Liver (tissue), 9 donors: Measurements from ENCODE around the gene TMEM87A. TPM values are rescaled to one million over a fixed set of nuclear protein-coding genes. Genes with fewer than 3 reads are reported as not detected.

Experiments
- DNase-seq: peaks from one replicate; pipeline ENCODE4 v3.0.0-alpha.2; 2017; ENCODE audit warnings: low spot score
- H3K27ac ChIP-seq, 2 donors: one replicate each; pipeline ENCODE4 v1.7.0; 2013; ENCODE audit warnings: inconsistent platforms in 2 of 2, low read length in 2 of 2, control low read depth in 1 of 2, low read depth in 1 of 2, mild to moderate bottlenecking in 1 of 2
- H3K27me3 ChIP-seq, 4 donors: one replicate each; pipeline versions ENCODE4 v1.6.1 to v1.7.0; 2013; ENCODE audit warnings: low read length in 3 of 4, inconsistent platforms in 1 of 4, mild to moderate bottlenecking in 1 of 4, moderate library complexity in 1 of 4; ENCODE audit not compliant: control insufficient read depth in 4 of 4, insufficient read depth in 4 of 4
- H3K36me3 ChIP-seq, 4 donors: one replicate each; pipeline versions ENCODE4 v1.6.1 to v1.7.0; 2013; ENCODE audit warnings: low read length in 3 of 4, mild to moderate bottlenecking in 3 of 4, low read depth in 1 of 4, moderate library complexity in 1 of 4; ENCODE audit not compliant: control insufficient read depth in 4 of 4, insufficient read depth in 3 of 4
- H3K4me1 ChIP-seq, 4 donors: one replicate each; pipeline versions ENCODE4 v1.6.1 to v1.7.0; 2013; ENCODE audit warnings: low read length in 3 of 4, mild to moderate bottlenecking in 3 of 4, moderate library complexity in 1 of 4; ENCODE audit not compliant: control insufficient read depth in 4 of 4, insufficient read depth in 4 of 4
- H3K4me3 ChIP-seq, 3 donors: one replicate each; pipeline versions ENCODE4 v1.6.1 to v1.7.0; 2013; ENCODE audit warnings: low read length in 3 of 3, control low read depth in 1 of 3, low read depth in 1 of 3, mild to moderate bottlenecking in 1 of 3
- H3K9ac ChIP-seq, 2 donors: one replicate each; pipeline ENCODE4 v1.7.0; 2013; ENCODE audit warnings: low read length in 2 of 2, mild to moderate bottlenecking in 2 of 2, moderate library complexity in 2 of 2, control low read depth in 1 of 2, low read depth in 1 of 2
- H3K9me3 ChIP-seq, 4 donors: one replicate each; pipeline versions ENCODE4 v1.6.1 to v1.7.0; 2013; ENCODE audit warnings: low read length in 3 of 4; ENCODE audit not compliant: control insufficient read depth in 4 of 4
- EGR1 ChIP-seq, 2 donors: IDR thresholded peaks; 2 replicates each; pipeline ENCODE4 v1.6.1; 2016 to 2018; ENCODE audit warnings: antibody characterized with exemption in 2 of 2, low read depth in 2 of 2
- FOXA1 ChIP-seq: IDR thresholded peaks from 2 replicates; pipeline ENCODE4 v1.6.1; 2016; ENCODE audit warnings: antibody characterized with exemption
- FOXA2 ChIP-seq: IDR thresholded peaks from 2 replicates; pipeline ENCODE4 v1.6.1; 2016; ENCODE audit warnings: antibody characterized with exemption
- HNF4A ChIP-seq, 2 donors: conservative IDR thresholded peaks; 2 replicates each; pipeline ENCODE4 v1.6.1; 2016; ENCODE audit warnings: antibody characterized with exemption in 2 of 2, mild to moderate bottlenecking in 2 of 2
- HNF4G ChIP-seq: IDR thresholded peaks from 2 replicates; pipeline ENCODE4 v1.6.1; 2016; ENCODE audit warnings: antibody characterized with exemption
- NR2F2 ChIP-seq: IDR thresholded peaks from 2 replicates; pipeline ENCODE4 v1.6.1; 2016; ENCODE audit warnings: antibody characterized with exemption
- RAD21 ChIP-seq, 2 donors: IDR thresholded peaks; 2 replicates each; pipeline ENCODE4 v1.6.1; 2016; ENCODE audit warnings: antibody characterized with exemption in 2 of 2, mild to moderate bottlenecking in 2 of 2
- RXRA ChIP-seq, 2 donors: IDR thresholded peaks; 2 replicates each; pipeline ENCODE4 v1.6.1; 2017 to 2018; ENCODE audit warnings: antibody characterized with exemption in 2 of 2, mild to moderate bottlenecking in 1 of 2
- SP1 ChIP-seq: IDR thresholded peaks from 2 replicates; pipeline ENCODE4 v1.6.1; 2018; ENCODE audit warnings: antibody characterized with exemption, mild to moderate bottlenecking
- TAF1 ChIP-seq: conservative IDR thresholded peaks from 2 replicates; pipeline ENCODE4 v1.6.1; 2016; ENCODE audit warnings: antibody characterized with exemption, mild to moderate bottlenecking
- WGBS: extraction: QIAGEN DNeasy Blood & Tissue Kit; methylation state at CpG from one replicate; pipeline ENCODE4 v1.1.7; 2013; 5-methylcytosine and 5-hydroxymethylcytosine counted together
- polyA plus RNA-seq, 2 donors: library from polyadenylated mRNA; stranded (reverse) in 1 of 2; unstranded in 1 of 2; fragments of 200-250 nt in 1 of 2; fragments of >200 nt in 1 of 2; fragmentation: Nextera tagmentation in 1 of 2; extraction: Ambion mirVana in 1 of 2; gene quantifications; one replicate each; pipeline versions ENCODE4 v1.2.1 to v1.2.3, GENCODE V29; 2013 to 2015
- total RNA-seq, 2 donors: library from RNA; depleted of rRNA; stranded (reverse); fragments of >200 nt; gene quantifications; one replicate each; pipeline ENCODE4 v1.2.3, GENCODE V29; 2014
- TF ChIP-seq, protein P1 (sequence below): IDR thresholded peaks from 2 replicates; pipeline ENCODE4 v1.6.1; 2016; ENCODE audit warnings: antibody characterized with exemption
- TF ChIP-seq, protein P2 (sequence below): IDR thresholded peaks from 2 replicates; pipeline ENCODE4 v1.6.1; 2016; ENCODE audit warnings: antibody characterized with exemption
- TF ChIP-seq, protein P3 (sequence below): IDR thresholded peaks from 2 replicates; pipeline ENCODE4 v1.6.1; 2016; ENCODE audit warnings: antibody characterized with exemption, mild to moderate bottlenecking
- TF ChIP-seq, protein P4 (sequence below): IDR thresholded peaks from 2 replicates; pipeline ENCODE4 v1.6.1; 2016; ENCODE audit warnings: antibody characterized with exemption
- TF ChIP-seq, protein P5 (sequence below): fragments of 150-350 bp; IDR thresholded peaks from 2 replicates; pipeline ENCODE4 v1.5.1; 2017; ENCODE audit warnings: improper control_type of control experiment, low read depth, low read length; ENCODE audit not compliant: missing input control
- donor health status: healthy.
- donor health status: healthy.
- donor health status: healthy.
- donor health status: healthy.
- donor health status: healthy.

The TMEM87A gene
- total and polyA plus RNA-seq, 4 donors: 9.2 to 27.3 (median 21.8) TPM

DNA sequence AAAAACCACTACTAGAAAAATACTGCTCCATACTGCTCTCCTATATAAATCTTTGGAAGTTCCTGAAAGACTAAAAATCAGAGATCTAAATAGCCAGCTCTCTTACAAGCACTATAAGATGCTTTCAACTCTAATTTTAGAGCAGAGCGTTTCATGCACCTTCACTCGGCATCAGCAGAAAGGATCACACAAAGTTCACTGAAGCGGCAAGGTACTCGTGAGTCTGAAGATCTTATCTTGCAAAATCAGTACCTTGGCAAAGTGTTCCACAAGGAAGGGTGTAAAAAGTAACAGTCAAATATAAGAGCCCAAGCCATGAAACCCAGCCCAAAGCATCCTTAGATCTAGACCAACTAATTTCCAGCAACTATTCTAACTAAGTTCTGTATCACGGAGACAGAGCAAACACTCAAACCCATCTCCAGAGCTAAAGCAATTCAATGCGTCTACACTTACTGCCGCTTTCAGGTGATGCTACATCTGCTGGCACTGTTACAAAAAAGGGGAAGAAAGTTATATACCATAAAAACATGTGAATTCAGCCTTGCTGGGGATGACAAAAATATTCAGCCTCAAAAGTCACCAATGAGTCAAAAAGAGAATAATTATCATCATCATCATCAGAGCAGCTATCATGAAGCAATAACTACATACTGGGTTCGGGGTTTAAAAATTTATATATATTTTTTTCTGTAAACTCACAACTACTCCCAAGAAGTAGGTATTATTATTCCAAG is 81.5 kb downstream of the TMEM87A start:
- H3K36me3 ChIP-seq: peaks cover 6 to 28% (median 20%) of the 10 kb centered on the region in 4 donors
- H3K27ac ChIP-seq: no peak overlapping the region
- no peak for DNase-seq
- no peaks in the 10 kb centered on the region for H3K27me3 ChIP-seq
- no peak overlapping the region for H3K4me3 ChIP-seq
- H3K9me3 ChIP-seq: no peaks in the 10 kb centered on the region
- peaks cover 0 to 18% (median 8%) of the 10 kb centered on the region in 4 donors for H3K4me1 ChIP-seq
- TF ChIP-seq, protein P1, sequence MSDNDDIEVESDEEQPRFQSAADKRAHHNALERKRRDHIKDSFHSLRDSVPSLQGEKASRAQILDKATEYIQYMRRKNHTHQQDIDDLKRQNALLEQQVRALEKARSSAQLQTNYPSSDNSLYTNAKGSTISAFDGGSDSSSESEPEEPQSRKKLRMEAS: no peak
- TF ChIP-seq HNF4A (conservative IDR thresholded peaks at IDR 0.05): no peak
- TF ChIP-seq NR2F2: no peak
- no peak for TF ChIP-seq RAD21 (IDR thresholded peaks at IDR 0.05)
- no peak for TF ChIP-seq HNF4G
- TF ChIP-seq EGR1 (IDR thresholded peaks at IDR 0.05; ENCODE audit: low read depth in 2 of 2): no peak
- TF ChIP-seq, protein P2, sequence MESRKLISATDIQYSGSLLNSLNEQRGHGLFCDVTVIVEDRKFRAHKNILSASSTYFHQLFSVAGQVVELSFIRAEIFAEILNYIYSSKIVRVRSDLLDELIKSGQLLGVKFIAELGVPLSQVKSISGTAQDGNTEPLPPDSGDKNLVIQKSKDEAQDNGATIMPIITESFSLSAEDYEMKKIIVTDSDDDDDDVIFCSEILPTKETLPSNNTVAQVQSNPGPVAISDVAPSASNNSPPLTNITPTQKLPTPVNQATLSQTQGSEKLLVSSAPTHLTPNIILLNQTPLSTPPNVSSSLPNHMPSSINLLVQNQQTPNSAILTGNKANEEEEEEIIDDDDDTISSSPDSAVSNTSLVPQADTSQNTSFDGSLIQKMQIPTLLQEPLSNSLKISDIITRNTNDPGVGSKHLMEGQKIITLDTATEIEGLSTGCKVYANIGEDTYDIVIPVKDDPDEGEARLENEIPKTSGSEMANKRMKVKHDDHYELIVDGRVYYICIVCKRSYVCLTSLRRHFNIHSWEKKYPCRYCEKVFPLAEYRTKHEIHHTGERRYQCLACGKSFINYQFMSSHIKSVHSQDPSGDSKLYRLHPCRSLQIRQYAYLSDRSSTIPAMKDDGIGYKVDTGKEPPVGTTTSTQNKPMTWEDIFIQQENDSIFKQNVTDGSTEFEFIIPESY: no peak
- TF ChIP-seq FOXA1: no peak
- no peak for TF ChIP-seq TAF1
- TF ChIP-seq, protein P3, sequence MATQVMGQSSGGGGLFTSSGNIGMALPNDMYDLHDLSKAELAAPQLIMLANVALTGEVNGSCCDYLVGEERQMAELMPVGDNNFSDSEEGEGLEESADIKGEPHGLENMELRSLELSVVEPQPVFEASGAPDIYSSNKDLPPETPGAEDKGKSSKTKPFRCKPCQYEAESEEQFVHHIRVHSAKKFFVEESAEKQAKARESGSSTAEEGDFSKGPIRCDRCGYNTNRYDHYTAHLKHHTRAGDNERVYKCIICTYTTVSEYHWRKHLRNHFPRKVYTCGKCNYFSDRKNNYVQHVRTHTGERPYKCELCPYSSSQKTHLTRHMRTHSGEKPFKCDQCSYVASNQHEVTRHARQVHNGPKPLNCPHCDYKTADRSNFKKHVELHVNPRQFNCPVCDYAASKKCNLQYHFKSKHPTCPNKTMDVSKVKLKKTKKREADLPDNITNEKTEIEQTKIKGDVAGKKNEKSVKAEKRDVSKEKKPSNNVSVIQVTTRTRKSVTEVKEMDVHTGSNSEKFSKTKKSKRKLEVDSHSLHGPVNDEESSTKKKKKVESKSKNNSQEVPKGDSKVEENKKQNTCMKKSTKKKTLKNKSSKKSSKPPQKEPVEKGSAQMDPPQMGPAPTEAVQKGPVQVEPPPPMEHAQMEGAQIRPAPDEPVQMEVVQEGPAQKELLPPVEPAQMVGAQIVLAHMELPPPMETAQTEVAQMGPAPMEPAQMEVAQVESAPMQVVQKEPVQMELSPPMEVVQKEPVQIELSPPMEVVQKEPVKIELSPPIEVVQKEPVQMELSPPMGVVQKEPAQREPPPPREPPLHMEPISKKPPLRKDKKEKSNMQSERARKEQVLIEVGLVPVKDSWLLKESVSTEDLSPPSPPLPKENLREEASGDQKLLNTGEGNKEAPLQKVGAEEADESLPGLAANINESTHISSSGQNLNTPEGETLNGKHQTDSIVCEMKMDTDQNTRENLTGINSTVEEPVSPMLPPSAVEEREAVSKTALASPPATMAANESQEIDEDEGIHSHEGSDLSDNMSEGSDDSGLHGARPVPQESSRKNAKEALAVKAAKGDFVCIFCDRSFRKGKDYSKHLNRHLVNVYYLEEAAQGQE: no peak
- TF ChIP-seq, protein P4, sequence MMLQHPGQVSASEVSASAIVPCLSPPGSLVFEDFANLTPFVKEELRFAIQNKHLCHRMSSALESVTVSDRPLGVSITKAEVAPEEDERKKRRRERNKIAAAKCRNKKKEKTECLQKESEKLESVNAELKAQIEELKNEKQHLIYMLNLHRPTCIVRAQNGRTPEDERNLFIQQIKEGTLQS: no peak
- no peak for TF ChIP-seq FOXA2
- no peak for TF ChIP-seq SP1
- no peak for TF ChIP-seq RXRA (IDR thresholded peaks at IDR 0.05)
- H3K9ac ChIP-seq: no peak overlapping the region
- WGBS: 89% methylated on average over 8 of the region's 8 CpGs

DNA sequence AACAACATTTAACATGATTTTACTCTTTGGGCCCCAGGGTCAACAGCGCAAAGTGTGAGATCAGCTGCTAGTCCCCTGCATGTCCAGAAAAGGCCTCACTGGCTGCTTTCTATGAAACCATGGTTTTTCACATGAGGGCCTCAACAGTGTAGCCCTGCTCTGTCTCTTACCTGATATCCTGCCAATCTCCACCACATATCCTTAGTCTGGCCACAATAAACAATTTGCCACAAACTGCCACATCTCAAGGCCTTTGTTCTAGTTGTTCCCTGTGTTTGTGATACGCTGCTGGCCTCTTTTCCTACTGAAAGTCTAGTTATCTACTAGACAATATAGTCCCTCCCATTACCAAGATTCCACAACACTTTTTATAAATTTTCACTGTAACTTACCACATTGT is 82.9 kb downstream of the TMEM87A start:
- WGBS: 96% methylated on average over 2 of the region's 2 CpGs
- Histone ChIP-seq H3K4me1 (peaks cover 0 to 18% (median 8%) of the 10 kb centered on the region in 4 donors), H3K27ac (no peak overlapping the region), H3K36me3 (peaks cover 6 to 34% (median 27%) of the 10 kb centered on the region in 4 donors), H3K27me3 (no peaks in the 10 kb centered on the region), H3K4me3 (no peak overlapping the region), H3K9ac (no peak overlapping the region), H3K9me3 (no peaks in the 10 kb centered on the region)
- DNase-seq: no peak
- no peak for TF ChIP-seq RXRA (IDR thresholded peaks at IDR 0.05)
- TF ChIP-seq, protein P5, sequence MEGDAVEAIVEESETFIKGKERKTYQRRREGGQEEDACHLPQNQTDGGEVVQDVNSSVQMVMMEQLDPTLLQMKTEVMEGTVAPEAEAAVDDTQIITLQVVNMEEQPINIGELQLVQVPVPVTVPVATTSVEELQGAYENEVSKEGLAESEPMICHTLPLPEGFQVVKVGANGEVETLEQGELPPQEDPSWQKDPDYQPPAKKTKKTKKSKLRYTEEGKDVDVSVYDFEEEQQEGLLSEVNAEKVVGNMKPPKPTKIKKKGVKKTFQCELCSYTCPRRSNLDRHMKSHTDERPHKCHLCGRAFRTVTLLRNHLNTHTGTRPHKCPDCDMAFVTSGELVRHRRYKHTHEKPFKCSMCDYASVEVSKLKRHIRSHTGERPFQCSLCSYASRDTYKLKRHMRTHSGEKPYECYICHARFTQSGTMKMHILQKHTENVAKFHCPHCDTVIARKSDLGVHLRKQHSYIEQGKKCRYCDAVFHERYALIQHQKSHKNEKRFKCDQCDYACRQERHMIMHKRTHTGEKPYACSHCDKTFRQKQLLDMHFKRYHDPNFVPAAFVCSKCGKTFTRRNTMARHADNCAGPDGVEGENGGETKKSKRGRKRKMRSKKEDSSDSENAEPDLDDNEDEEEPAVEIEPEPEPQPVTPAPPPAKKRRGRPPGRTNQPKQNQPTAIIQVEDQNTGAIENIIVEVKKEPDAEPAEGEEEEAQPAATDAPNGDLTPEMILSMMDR: no peak
- TF ChIP-seq, protein P3: no peak
- TF ChIP-seq FOXA1: no peak
